ENCODE results near the gene WDR59.

GRCh38 chr16:74836111-74836671 lies 148.7 kb downstream of the WDR59 start:
- TF ChIP-seq CTCF (conservative IDR thresholded peaks at IDR 0.05; ENCODE audit: low read length) = no peak
- no peak for TF ChIP-seq EZH2phosphoT487 (IDR thresholded peaks at IDR 0.05; ENCODE audit: borderline replicate concordance)

Data from Loucy (cell line).